ENCODE results near the gene ANO1. TPM values are rescaled to one million over a fixed set of nuclear protein-coding genes. Genes with fewer than 3 reads are reported as not detected.

ANO1 gene
- total RNA-seq, 2 experiments from 2014 or later: not detected

GRCh38 chr11:70182266-70182665 lies 104.1 kb downstream of the ANO1 start:
- CTCF ChIA-PET: no interaction called here
- no peaks in the 10 kb centered on the region for H3K9me3 Mint-ChIP-seq
- H3K4me3 Mint-ChIP-seq: no peak overlapping the region
- no peaks in the 10 kb centered on the region for H3K4me1 Mint-ChIP-seq (ENCODE audit: low read depth)
- DNase-seq: no peak
- peaks cover 3% of the 10 kb centered on the region for H3K27me3 Mint-ChIP-seq (ENCODE audit: low read depth)
- intact Hi-C loops (cut with micrococcal nuclease): no loop called here
- H3K36me3 Mint-ChIP-seq (ENCODE audit: low read depth): no peaks in the 10 kb centered on the region
- no peak overlapping the region for H3K27ac Mint-ChIP-seq

- intact Hi-C loops (cut with micrococcal nuclease): no loop called here
- Mint-ChIP-seq H3K9me3 (no peaks in the 10 kb centered on the region), H3K4me3 (no peak overlapping the region), H3K27me3 (ENCODE audit: low read depth) (peaks cover 3% of the 10 kb centered on the region), H3K27ac (no peak overlapping the region), H3K4me1 (ENCODE audit: low read depth) (no peaks in the 10 kb centered on the region), H3K36me3 (ENCODE audit: low read depth) (no peaks in the 10 kb centered on the region)
- DNase-seq: no peak
- CTCF ChIA-PET: no interaction called here
Observed at GRCh38 chr11:70183032-70183431, 104.9 kb downstream of the ANO1 start.

DNA sequence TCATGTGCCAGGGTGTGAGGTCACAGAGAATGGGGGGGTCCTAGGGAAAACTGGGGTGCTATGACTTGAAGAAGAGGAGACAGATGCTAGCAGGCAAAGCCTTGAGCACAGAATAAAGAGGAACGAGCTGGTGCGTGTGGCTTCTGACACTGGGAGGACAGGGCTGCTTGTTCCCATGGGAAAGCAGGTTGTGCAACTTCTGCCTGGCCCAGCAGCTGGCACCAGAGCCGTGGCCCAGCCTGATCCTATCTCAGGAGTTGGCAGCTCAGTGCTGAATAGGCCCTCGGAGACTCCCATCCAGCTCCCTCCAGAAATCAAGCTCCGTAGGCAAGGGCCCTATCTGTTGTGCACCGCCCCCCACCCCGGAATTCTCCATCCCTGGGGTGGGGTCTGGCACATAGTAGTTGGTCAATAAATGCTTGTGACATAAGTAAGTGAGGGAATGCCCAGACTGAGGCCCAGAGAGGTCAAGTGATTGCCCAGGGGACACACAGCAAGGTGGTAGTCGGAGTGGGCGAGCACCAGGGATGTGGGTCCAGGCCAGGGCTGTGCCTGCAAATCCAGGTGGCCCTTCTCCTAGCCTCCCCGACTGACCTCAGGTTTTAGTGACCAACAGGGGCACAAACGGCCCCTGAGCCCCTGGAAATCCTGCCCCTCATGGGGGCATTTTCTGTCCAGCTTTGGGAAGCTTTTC lies 105.5 kb downstream of the ANO1 start:
- Mint-ChIP-seq H3K27ac (no peak overlapping the region), H3K27me3 (ENCODE audit: low read depth) (peaks cover 3% of the 10 kb centered on the region), H3K9me3 (no peaks in the 10 kb centered on the region), H3K4me3 (no peak overlapping the region), H3K4me1 (ENCODE audit: low read depth) (no peaks in the 10 kb centered on the region), H3K36me3 (ENCODE audit: low read depth) (no peaks in the 10 kb centered on the region)
- intact Hi-C loops (cut with micrococcal nuclease): no loop called here
- CTCF ChIA-PET: interaction anchor here (0.8 to 1.1 kb wide), 2 partner anchors 9 to 13 kb away, joined by 3 read pairs; no protein-coding TSS in a partner anchor
- no peak for DNase-seq

- Mint-ChIP-seq H3K4me3 (no peak overlapping the region), H3K36me3 (ENCODE audit: low read depth) (no peaks in the 10 kb centered on the region), H3K27me3 (ENCODE audit: low read depth) (peaks cover 3% of the 10 kb centered on the region), H3K27ac (no peak overlapping the region), H3K4me1 (ENCODE audit: low read depth) (no peaks in the 10 kb centered on the region), H3K9me3 (no peaks in the 10 kb centered on the region)
- intact Hi-C loops (cut with micrococcal nuclease): no loop called here
- DNase-seq: no peak
- CTCF ChIA-PET: interaction anchor here (0.8 to 1.1 kb wide), 2 partner anchors 9 to 12 kb away, joined by 3 read pairs; no protein-coding TSS in a partner anchor
Observed at GRCh38 chr11:70184396-70184795, 106.3 kb downstream of the ANO1 start.

DNA sequence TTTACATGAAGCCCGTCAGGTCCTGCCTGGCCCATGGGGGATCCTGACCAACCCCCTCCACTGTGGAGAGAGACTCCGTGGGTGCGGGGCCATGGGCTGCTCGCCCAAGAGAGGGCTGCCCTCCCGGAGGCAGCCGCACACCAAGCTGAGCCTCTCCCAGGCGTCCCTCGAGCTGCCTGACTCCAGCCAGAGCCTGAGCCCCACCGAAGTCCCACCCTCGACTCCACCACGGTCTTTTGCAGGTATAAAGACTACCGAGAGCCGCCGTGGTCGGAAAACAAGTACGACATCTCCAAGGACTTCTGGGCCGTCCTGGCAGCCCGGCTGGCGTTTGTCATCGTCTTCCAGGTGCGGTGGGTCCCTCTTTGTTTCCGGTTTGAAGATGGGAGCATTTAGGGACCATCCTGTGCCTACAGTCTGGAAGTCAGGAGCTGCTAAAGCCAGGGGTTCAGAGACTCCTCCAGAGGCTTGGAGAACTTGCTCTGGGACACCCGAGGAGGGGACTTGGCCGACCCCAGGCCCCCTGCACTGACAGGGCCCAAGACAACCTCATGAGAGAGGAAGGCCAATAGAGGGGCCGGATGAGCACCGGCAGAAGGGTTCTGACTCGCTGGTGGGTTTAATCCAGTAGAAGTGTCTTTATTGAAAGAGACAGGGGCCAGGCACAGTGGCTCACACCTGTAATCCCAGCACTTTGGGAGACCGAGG lies 107.4 kb downstream of the ANO1 start:
- CTCF ChIA-PET: interaction anchor here (0.6 kb wide), 1 partner anchor 58 kb away, joined by 6 read pairs; no protein-coding TSS in a partner anchor

DNA sequence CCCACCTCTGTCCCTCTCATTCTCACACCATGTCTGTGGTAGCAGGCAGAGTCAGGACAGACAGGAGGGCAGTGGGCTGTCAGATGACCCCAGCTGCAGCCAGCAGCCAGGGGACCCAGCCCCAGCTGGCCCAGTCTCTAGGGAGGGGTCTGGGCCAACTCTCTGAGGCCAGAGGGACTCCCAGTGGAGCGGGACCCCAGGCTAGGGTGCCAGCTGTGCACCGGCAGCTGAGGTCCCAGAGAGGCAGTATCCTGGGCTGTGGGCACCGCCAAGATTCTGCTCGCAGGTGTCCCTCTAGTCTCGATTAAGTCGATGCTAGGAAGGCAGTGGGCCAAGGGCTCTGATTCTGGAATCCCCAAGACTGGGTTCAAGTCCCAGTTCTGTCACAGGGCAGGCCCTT lies 108.3 kb downstream of the ANO1 start:
- no peak overlapping the region for H3K4me3 Mint-ChIP-seq
- DNase-seq: no peak
- peaks cover 3% of the 10 kb centered on the region for H3K27me3 Mint-ChIP-seq (ENCODE audit: low read depth)
- intact Hi-C loops (cut with micrococcal nuclease): no loop called here
- CTCF ChIA-PET: interaction anchor here (0.6 kb wide), 1 partner anchor 59 kb away, joined by 6 read pairs; no protein-coding TSS in a partner anchor
- H3K27ac Mint-ChIP-seq: no peak overlapping the region
- H3K9me3 Mint-ChIP-seq: no peaks in the 10 kb centered on the region
- no peaks in the 10 kb centered on the region for H3K36me3 Mint-ChIP-seq (ENCODE audit: low read depth)
- H3K4me1 Mint-ChIP-seq (ENCODE audit: low read depth): peaks cover 2% of the 10 kb centered on the region

More for the DNA sequence above, 107.4 kb downstream of the ANO1 start:
- Mint-ChIP-seq H3K4me3 (no peak overlapping the region), H3K4me1 (ENCODE audit: low read depth) (no peaks in the 10 kb centered on the region), H3K27ac (no peak overlapping the region), H3K36me3 (ENCODE audit: low read depth) (no peaks in the 10 kb centered on the region), H3K27me3 (ENCODE audit: low read depth) (peaks cover 3% of the 10 kb centered on the region), H3K9me3 (no peaks in the 10 kb centered on the region)
- DNase-seq: no peak
- intact Hi-C loops (cut with micrococcal nuclease): no loop called here

DNA sequence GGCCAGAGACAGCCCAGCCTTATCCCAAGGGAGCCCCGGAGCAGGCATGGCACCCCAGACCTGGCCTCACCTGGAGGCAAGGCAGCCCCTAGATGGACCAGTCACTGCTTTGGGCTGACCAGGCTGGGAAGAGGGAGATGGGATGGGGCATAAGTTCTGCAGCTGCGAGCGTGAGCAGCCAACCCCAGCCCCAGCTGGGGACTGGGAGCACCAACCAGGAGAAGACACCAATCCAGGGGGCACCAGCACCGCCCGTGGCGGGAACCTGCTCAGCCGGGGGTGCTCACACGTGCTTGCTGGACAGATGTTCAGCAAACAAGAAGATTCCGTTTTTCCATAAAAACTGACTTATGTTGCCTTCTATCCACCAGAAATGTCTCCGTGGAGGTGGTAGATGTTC lies 108.8 kb downstream of the ANO1 start:
- DNase-seq: no peak
- Mint-ChIP-seq H3K9me3 (no peaks in the 10 kb centered on the region), H3K36me3 (ENCODE audit: low read depth) (no peaks in the 10 kb centered on the region), H3K27me3 (ENCODE audit: low read depth) (peaks cover 3% of the 10 kb centered on the region), H3K27ac (no peak overlapping the region), H3K4me1 (ENCODE audit: low read depth) (peaks cover 3% of the 10 kb centered on the region), H3K4me3 (no peak overlapping the region)
- CTCF ChIA-PET: no interaction called here
- intact Hi-C loops (cut with micrococcal nuclease): no loop called here

DNA sequence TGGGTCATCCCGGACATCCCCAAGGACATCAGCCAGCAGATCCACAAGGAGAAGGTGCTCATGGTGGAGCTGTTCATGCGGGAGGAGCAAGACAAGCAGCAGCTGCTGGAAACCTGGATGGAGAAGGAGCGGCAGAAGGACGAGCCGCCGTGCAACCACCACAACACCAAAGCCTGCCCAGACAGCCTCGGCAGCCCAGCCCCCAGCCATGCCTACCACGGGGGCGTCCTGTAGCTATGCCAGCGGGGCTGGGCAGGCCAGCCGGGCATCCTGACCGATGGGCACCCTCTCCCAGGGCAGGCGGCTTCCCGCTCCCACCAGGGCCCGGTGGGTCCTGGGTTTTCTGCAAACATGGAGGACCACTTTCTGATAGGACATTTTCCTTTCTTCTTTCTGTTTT lies 109.7 kb downstream of the ANO1 start:
- H3K4me1 Mint-ChIP-seq (ENCODE audit: low read depth): peaks cover 3% of the 10 kb centered on the region
- intact Hi-C loops (cut with micrococcal nuclease): no loop called here
- H3K27ac Mint-ChIP-seq: no peak overlapping the region
- no peaks in the 10 kb centered on the region for H3K36me3 Mint-ChIP-seq (ENCODE audit: low read depth)
- no peak for DNase-seq
- CTCF ChIA-PET: no interaction called here
- no peak overlapping the region for H3K4me3 Mint-ChIP-seq
- H3K27me3 Mint-ChIP-seq (ENCODE audit: low read depth): peaks cover 3% of the 10 kb centered on the region
- no peaks in the 10 kb centered on the region for H3K9me3 Mint-ChIP-seq

GRCh38 chr11:70189622-70190021 lies 111.5 kb downstream of the ANO1 start:
- Mint-ChIP-seq H3K4me1 (ENCODE audit: low read depth) (peaks cover 3% of the 10 kb centered on the region), H3K36me3 (ENCODE audit: low read depth) (no peaks in the 10 kb centered on the region), H3K4me3 (no peak overlapping the region), H3K27me3 (ENCODE audit: low read depth) (no peaks in the 10 kb centered on the region), H3K27ac (no peak overlapping the region), H3K9me3 (no peaks in the 10 kb centered on the region)
- CTCF ChIA-PET: no interaction called here
- no peak for DNase-seq
- intact Hi-C loops (cut with micrococcal nuclease): loop anchor here (10.0 kb wide), 1 partner anchor 95 kb away; no protein-coding TSS in a partner anchor

- Mint-ChIP-seq H3K27me3 (ENCODE audit: low read depth) (no peaks in the 10 kb centered on the region), H3K36me3 (ENCODE audit: low read depth) (no peaks in the 10 kb centered on the region), H3K27ac (no peak overlapping the region), H3K4me1 (ENCODE audit: low read depth) (peaks cover 5% of the 10 kb centered on the region), H3K4me3 (no peak overlapping the region), H3K9me3 (no peaks in the 10 kb centered on the region)
- intact Hi-C loops (cut with micrococcal nuclease): loop anchor here (1.0 to 10.0 kb wide), 4 partner anchors 97 to 505 kb away; no protein-coding TSS in a partner anchor
- peak; percentile 74 for DNase-seq
- CTCF ChIA-PET: interaction anchor here (0.6 to 1.4 kb wide), 2 partner anchors 63 to 273 kb away, joined by 3 to 5 read pairs; no protein-coding TSS in a partner anchor
Observed at GRCh38 chr11:70191495-70192140, 113.5 kb downstream of the ANO1 start.

DNA sequence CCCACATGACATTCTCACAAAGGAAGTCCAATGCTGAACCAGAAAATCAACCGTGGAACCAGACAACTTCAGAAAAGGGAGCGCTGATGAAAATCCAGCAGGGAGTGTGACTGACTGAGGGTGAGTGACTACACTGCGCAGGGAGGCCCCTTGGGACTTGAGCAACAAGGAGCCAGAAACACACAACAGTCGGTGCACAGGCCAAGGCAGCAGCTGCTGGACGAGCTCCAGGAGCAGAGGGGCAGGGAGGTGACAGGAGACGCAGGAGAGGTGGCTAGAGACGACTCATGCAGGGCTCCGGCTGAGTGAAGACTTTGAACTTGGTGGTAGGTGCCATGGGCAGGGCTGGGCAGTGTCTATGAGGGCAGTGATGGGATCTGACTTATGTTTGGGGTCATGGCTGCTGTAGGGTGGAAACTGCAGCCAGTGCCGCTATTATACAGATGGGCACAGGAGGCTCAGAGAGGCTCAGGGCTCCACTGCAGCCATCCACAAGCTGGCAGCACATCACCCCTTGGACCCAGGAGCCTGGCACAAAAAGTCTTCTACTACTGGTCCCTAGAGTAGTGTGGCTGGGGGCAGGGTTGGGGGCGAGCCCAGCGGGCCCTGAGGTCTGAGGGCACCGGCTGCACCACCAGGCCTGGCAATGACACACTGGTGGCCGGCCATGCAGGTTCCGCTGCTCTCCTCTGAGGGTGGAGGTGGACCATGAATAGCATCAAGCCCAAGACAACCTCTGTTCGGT lies 114.7 kb downstream of the ANO1 start:
- no peaks in the 10 kb centered on the region for H3K27me3 Mint-ChIP-seq (ENCODE audit: low read depth)
- H3K4me1 Mint-ChIP-seq (ENCODE audit: low read depth): peaks cover 5% of the 10 kb centered on the region
- no peaks in the 10 kb centered on the region for H3K9me3 Mint-ChIP-seq
- H3K36me3 Mint-ChIP-seq (ENCODE audit: low read depth): no peaks in the 10 kb centered on the region
- H3K27ac Mint-ChIP-seq: no peak overlapping the region
- DNase-seq: no peak
- no peak overlapping the region for H3K4me3 Mint-ChIP-seq
- CTCF ChIA-PET: interaction anchor here (1.4 kb wide), 1 partner anchor 274 kb away, joined by 5 read pairs; no protein-coding TSS in a partner anchor
- intact Hi-C loops (cut with micrococcal nuclease): loop anchor here (10.0 kb wide), 1 partner anchor 98 kb away; no protein-coding TSS in a partner anchor

Measured in activated naive CD4-positive, alpha-beta T cell treated with anti-CD3 and anti-CD28 coated beads for 36 hours (primary cell).